WTC11 (cell line): Measurements from ENCODE around the gene IRX2. TPM values are rescaled to one million over a fixed set of nuclear protein-coding genes. Genes with fewer than 3 reads are reported as not detected.

ENCODE experiments used
- ATAC-seq: fragments of 200-7000 bp; cut with Tn5 transposase; 2 replicates; pipeline ENCODE4 v1.10.0; 2021; ENCODE audit warnings: mild to moderate bottlenecking, moderate library complexity
- CTCF ChIA-PET: fragments of 300-600 bp; sonication (Branson Sonifier 250); formaldehyde crosslinking; loops from one replicate; lab custom pipeline; 2021; ENCODE audit warnings: antibody characterized with exemption; lab: Charles Lee
- POLR2A ChIA-PET: fragments of 350-600 bp; sonication (Branson Sonifier 250); formaldehyde crosslinking; loops from one replicate; lab custom pipeline; 2021; ENCODE audit warnings: antibody characterized with exemption; lab: Charles Lee
- DNase-seq: peaks from one replicate; pipeline ENCODE4 v3.0.0; 2021; ENCODE audit warnings: low spot score
- H3K27ac Mint-ChIP-seq: 2 replicates; pipeline ENCODE4 v1.8.0; 2021; ENCODE audit warnings: mixed read lengths
- H3K27me3 Mint-ChIP-seq: 2 replicates; pipeline ENCODE4 v1.8.0; 2021; ENCODE audit warnings: low read depth, mild to moderate bottlenecking, moderate library complexity, mixed read lengths
- H3K36me3 Mint-ChIP-seq: 2 replicates; pipeline ENCODE4 v1.8.0; 2021; ENCODE audit warnings: mixed read lengths
- H3K4me1 Mint-ChIP-seq: 2 replicates; pipeline ENCODE4 v1.8.0; 2022; ENCODE audit warnings: mixed read lengths
- H3K4me3 Mint-ChIP-seq: 2 replicates; pipeline ENCODE4 v1.8.0; 2021; ENCODE audit warnings: mild to moderate bottlenecking, moderate library complexity, mixed read lengths
- H3K9me3 Mint-ChIP-seq: 2 replicates; pipeline ENCODE4 v1.8.0; 2021; ENCODE audit warnings: mixed read lengths
- AFF4 ChIP-seq: sonication (generic); formaldehyde crosslinking; IDR thresholded peaks from 2 replicates; pipeline ENCODE4 v1.8.1; 2023; ENCODE audit warnings: mild to moderate bottlenecking, missing genetic modification reagents, borderline replicate concordance
- ARID4B ChIP-seq: sonication (generic); formaldehyde crosslinking; IDR thresholded peaks from 2 replicates; pipeline ENCODE4 v1.8.0; 2023; ENCODE audit warnings: missing genetic modification reagents, mild to moderate bottlenecking, borderline replicate concordance
- ATF1 ChIP-seq: sonication (generic); formaldehyde crosslinking; IDR thresholded peaks from 2 replicates; pipeline ENCODE4 v1.8.1; 2023; ENCODE audit warnings: mild to moderate bottlenecking, moderate library complexity, missing genetic modification reagents
- ETV6 ChIP-seq: sonication (generic); formaldehyde crosslinking; IDR thresholded peaks from 2 replicates; pipeline ENCODE4 v1.8.1; 2022; ENCODE audit warnings: mild to moderate bottlenecking, missing genetic modification reagents
- FOXP1 ChIP-seq: sonication (generic); formaldehyde crosslinking; IDR thresholded peaks from 2 replicates; pipeline ENCODE4 v1.8.0; 2022; ENCODE audit warnings: missing genetic modification reagents, mild to moderate bottlenecking, moderate library complexity, borderline replicate concordance
- JAZF1 ChIP-seq: fragments of 250-450 bp; sonication (Bioruptor Pico); IDR thresholded peaks from 2 replicates; pipeline ENCODE4 v1.9.0; 2021; ENCODE audit warnings: moderate library complexity, mild to moderate bottlenecking, inconsistent platforms
- MYBL2 ChIP-seq: sonication (generic); formaldehyde crosslinking; IDR thresholded peaks from 2 replicates; pipeline ENCODE4 v1.8.1; 2023; ENCODE audit warnings: mild to moderate bottlenecking, moderate library complexity, missing genetic modification reagents
- NFE2L1 ChIP-seq: sonication (generic); formaldehyde crosslinking; IDR thresholded peaks from 2 replicates; pipeline ENCODE4 v1.8.1; 2023; ENCODE audit warnings: missing genetic modification reagents
- OVOL2 ChIP-seq: fragments of 250-450 bp; sonication (Bioruptor Pico); IDR thresholded peaks from 2 replicates; pipeline ENCODE4 v1.9.0; 2021; ENCODE audit warnings: mild to moderate bottlenecking, borderline replicate concordance
- RELA ChIP-seq: sonication (generic); formaldehyde crosslinking; IDR thresholded peaks from 2 replicates; pipeline ENCODE4 v1.8.1; 2022; ENCODE audit warnings: missing genetic modification reagents, mild to moderate bottlenecking, borderline replicate concordance
- SOX15 ChIP-seq: fragments of 250-450 bp; sonication (Bioruptor Pico); IDR thresholded peaks from 2 replicates; pipeline ENCODE4 v1.9.0; 2021; ENCODE audit warnings: mild to moderate bottlenecking
- SP1 ChIP-seq: sonication (generic); formaldehyde crosslinking; conservative IDR thresholded peaks from 2 replicates; pipeline ENCODE4 v1.8.1; 2022; ENCODE audit warnings: missing genetic modification reagents
- ZNF138 ChIP-seq: sonication (generic); formaldehyde crosslinking; conservative IDR thresholded peaks from 2 replicates; pipeline ENCODE4 v1.8.1; 2022; ENCODE audit warnings: mild to moderate bottlenecking, moderate library complexity, missing genetic modification reagents
- ZNF263 ChIP-seq: sonication (generic); formaldehyde crosslinking; IDR thresholded peaks from 2 replicates; pipeline ENCODE4 v1.8.1; 2022; ENCODE audit warnings: low read depth, mild to moderate bottlenecking, moderate library complexity, missing genetic modification reagents
- ZNF317 ChIP-seq: sonication (generic); formaldehyde crosslinking; IDR thresholded peaks from 2 replicates; pipeline ENCODE4 v1.8.1; 2023; ENCODE audit warnings: low read depth, mild to moderate bottlenecking, moderate library complexity, missing genetic modification reagents, borderline replicate concordance
- total RNA-seq: library from RNA; stranded (reverse); gene quantifications from 3 replicates; pipeline ENCODE4 v1.2.3, GENCODE V29; 2021
- TF ChIP-seq, protein P1 (sequence below): sonication (generic); formaldehyde crosslinking; IDR thresholded peaks from 2 replicates; pipeline ENCODE4 v1.8.1; 2022; ENCODE audit warnings: low read depth, missing genetic modification reagents, borderline replicate concordance
- TF ChIP-seq, protein P2 (sequence below): sonication (generic); formaldehyde crosslinking; IDR thresholded peaks from 2 replicates; pipeline ENCODE4 v1.8.1; 2023; ENCODE audit warnings: mild to moderate bottlenecking, moderate library complexity, missing genetic modification reagents

Gene IRX2
- total RNA-seq, 1 experiment from 2014 or later, result 63.2 TPM

- Mint-ChIP-seq H3K4me1 (peaks cover 12% of the 10 kb centered on the region), H3K36me3 (no peaks in the 10 kb centered on the region), H3K27ac (no peak overlapping the region), H3K9me3 (peaks cover 4% of the 10 kb centered on the region; the same call in 1 of the 2 replicates), H3K4me3 (no peak overlapping the region), H3K27me3 (no peaks in the 10 kb centered on the region)
- TF ChIP-seq JAZF1 (CRISPR knock-in tag) (no peak), ZNF263 (CRISPR knock-in tag) (no peak), RELA (CRISPR knock-in tag) (no peak), AFF4 (CRISPR knock-in tag) (no peak), ATF1 (CRISPR knock-in tag) (no peak), ARID4B (CRISPR knock-in tag) (no peak), MYBL2 (CRISPR knock-in tag) (no peak), ZNF138 (no peak), OVOL2 (CRISPR knock-in tag) (no peak), ETV6 (CRISPR knock-in tag) (no peak), SOX15 (CRISPR knock-in tag) (no peak), FOXP1 (CRISPR knock-in tag) (no peak), ZNF317 (no peak), NFE2L1 (CRISPR knock-in tag) (no peak), SP1 (CRISPR knock-in tag) (no peak)
- TF ChIP-seq, protein P1, sequence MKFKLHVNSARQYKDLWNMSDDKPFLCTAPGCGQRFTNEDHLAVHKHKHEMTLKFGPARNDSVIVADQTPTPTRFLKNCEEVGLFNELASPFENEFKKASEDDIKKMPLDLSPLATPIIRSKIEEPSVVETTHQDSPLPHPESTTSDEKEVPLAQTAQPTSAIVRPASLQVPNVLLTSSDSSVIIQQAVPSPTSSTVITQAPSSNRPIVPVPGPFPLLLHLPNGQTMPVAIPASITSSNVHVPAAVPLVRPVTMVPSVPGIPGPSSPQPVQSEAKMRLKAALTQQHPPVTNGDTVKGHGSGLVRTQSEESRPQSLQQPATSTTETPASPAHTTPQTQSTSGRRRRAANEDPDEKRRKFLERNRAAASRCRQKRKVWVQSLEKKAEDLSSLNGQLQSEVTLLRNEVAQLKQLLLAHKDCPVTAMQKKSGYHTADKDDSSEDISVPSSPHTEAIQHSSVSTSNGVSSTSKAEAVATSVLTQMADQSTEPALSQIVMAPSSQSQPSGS (CRISPR knock-in tag), result no peak
- TF ChIP-seq, protein P2, sequence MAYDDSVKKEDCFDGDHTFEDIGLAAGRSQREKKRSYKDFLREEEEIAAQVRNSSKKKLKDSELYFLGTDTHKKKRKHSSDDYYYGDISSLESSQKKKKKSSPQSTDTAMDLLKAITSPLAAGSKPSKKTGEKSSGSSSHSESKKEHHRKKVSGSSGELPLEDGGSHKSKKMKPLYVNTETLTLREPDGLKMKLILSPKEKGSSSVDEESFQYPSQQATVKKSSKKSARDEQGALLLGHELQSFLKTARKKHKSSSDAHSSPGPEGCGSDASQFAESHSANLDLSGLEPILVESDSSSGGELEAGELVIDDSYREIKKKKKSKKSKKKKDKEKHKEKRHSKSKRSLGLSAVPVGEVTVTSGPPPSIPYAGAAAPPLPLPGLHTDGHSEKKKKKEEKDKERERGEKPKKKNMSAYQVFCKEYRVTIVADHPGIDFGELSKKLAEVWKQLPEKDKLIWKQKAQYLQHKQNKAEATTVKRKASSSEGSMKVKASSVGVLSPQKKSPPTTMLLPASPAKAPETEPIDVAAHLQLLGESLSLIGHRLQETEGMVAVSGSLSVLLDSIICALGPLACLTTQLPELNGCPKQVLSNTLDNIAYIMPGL (CRISPR knock-in tag), result no peak
- ChIA-PET CTCF (interaction anchor here (1.0 kb wide), 1 partner anchor 102 kb away, joined by 3 read pairs; no protein-coding TSS in a partner anchor), POLR2A (no interaction called here)
- no peak for ATAC-seq
- DNase-seq, result no peak
Measured at GRCh38 chr5:2703615-2704014, 47.9 kb downstream of the IRX2 start.
